WERI-Rb-1 (cell line): ENCODE data around the gene MYPOP.

ENCODE experiments used
- DNase-seq: peaks from one replicate; pipeline ENCODE4 v3.0.0-alpha.2; 2020
- H3K27ac ChIP-seq: fragments of 250-450 bp; sonication (Bioruptor Pico); 2 replicates; pipeline ENCODE4 v1.5.1; 2020; ENCODE audit warnings: mild to moderate bottlenecking, moderate library complexity
- H3K27me3 ChIP-seq: fragments of 250-450 bp; sonication (Bioruptor Pico); 2 replicates; pipeline ENCODE4 v1.5.1; 2021; ENCODE audit warnings: mild to moderate bottlenecking, low read depth, moderate library complexity; ENCODE audit not compliant: insufficient read depth, severe bottlenecking
- H3K36me3 ChIP-seq: fragments of 250-450 bp; sonication (Bioruptor Pico); 2 replicates; pipeline ENCODE4 v1.5.1; 2020; ENCODE audit warnings: mild to moderate bottlenecking, moderate library complexity
- H3K4me3 ChIP-seq: 2 replicates; pipeline ENCODE4 v1.5.1; 2011; ENCODE audit warnings: low read depth, mild to moderate bottlenecking, control low read depth, low read length
- H3K9me3 ChIP-seq: fragments of 250-450 bp; sonication (Bioruptor Pico); 2 replicates; pipeline ENCODE4 v1.5.1; 2021; ENCODE audit warnings: mild to moderate bottlenecking, moderate library complexity; ENCODE audit not compliant: severe bottlenecking
- CTCF ChIP-seq: IDR thresholded peaks from 2 replicates; pipeline ENCODE4 v1.5.1; 2011; ENCODE audit warnings: low read depth, mild to moderate bottlenecking, control low read depth, inconsistent platforms, low read length

The MYPOP gene

DNA sequence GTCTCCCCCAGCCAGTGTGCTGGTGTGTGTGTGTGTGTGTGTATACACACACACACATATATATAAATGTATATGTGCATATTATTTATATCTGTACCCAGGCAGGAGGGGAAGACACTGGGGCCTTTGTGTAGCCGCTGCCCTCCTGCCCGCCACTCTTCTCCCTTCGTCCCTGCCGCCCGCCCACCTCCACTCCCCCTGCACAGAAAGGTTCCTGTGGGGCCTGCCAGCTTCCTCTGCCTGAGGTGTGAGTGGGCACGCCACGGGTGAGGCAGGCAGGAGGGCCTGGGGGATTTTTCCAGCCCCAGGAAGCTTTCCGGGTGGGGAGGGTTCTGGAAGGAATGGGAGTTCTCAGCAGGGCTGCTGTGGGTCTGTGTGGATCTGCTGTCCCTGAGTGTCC lies 23.4 kb downstream of the MYPOP start:
- H3K27me3 ChIP-seq = no peaks in the 10 kb centered on the region
- no peak for TF ChIP-seq CTCF
- H3K4me3 ChIP-seq = no peak overlapping the region
- no peak for DNase-seq
- H3K27ac ChIP-seq = no peak overlapping the region
- H3K36me3 ChIP-seq = peaks cover 8% of the 10 kb centered on the region
- H3K9me3 ChIP-seq = no peaks in the 10 kb centered on the region

- TF ChIP-seq CTCF = no peak
- H3K4me3 ChIP-seq = no peak overlapping the region
- no peak for DNase-seq
- H3K9me3 ChIP-seq = no peaks in the 10 kb centered on the region
- H3K27ac ChIP-seq = no peak overlapping the region
- H3K27me3 ChIP-seq = no peaks in the 10 kb centered on the region
- peaks cover 3% of the 10 kb centered on the region for H3K36me3 ChIP-seq
Observed at GRCh38 chr19:45878043-45878794, 24.2 kb downstream of the MYPOP start.

DNA sequence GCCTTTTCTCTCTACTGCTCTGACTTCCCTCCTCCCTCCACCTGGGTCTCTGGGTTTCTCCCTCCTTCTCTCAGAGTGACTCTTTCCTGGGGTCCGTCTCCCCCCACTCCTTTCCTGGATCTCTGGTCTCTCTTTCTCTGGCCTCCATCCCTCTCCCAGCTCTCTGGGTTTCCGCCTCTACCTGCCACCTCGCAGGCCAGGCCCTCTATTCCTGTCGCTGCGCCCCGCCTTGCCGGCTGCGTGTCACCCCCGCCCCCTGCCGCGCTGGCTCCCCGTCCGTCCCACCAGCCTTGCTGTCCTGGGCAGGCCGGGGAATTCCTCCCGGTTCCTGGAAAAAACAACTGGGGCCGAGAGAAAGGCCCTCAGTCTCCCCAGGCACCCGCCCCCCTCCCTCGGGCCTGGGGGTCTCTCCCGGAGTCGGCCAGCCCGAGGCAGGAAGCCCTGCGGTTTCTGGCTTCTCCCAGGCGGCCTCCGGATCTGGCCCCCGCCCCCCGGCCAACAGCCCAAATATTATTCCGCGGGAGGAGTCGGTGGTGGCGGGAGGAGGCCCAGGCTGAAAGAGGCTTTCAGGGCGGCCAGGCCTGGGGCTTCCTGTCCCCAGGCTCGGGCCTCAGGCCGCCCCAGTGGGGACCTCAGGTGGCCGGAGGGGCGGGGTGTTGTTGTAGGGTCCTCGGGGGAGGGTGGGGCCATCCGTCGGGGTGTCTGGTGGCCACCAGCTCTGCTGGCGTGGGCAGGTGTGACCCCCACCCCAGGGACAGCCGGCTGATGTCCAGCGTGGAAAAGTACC lies 25.8 kb downstream of the MYPOP start:
- Histone ChIP-seq H3K9me3 (no peaks in the 10 kb centered on the region), H3K27me3 (no peaks in the 10 kb centered on the region), H3K27ac (no peak overlapping the region), H3K36me3 (no peaks in the 10 kb centered on the region; the same call in 1 of the 2 replicates), H3K4me3 (no peak overlapping the region)
- DNase-seq = no peak
- TF ChIP-seq CTCF = no peak

- no peak overlapping the region for H3K27ac ChIP-seq
- no peaks in the 10 kb centered on the region for H3K27me3 ChIP-seq
- DNase-seq = no peak
- no peaks in the 10 kb centered on the region for H3K9me3 ChIP-seq
- TF ChIP-seq CTCF = no peak
- no peak overlapping the region for H3K4me3 ChIP-seq
- H3K36me3 ChIP-seq = no peaks in the 10 kb centered on the region; the same call in 1 of the 2 replicates
Observed at GRCh38 chr19:45876161-45876410, 26.3 kb downstream of the MYPOP start.

DNA sequence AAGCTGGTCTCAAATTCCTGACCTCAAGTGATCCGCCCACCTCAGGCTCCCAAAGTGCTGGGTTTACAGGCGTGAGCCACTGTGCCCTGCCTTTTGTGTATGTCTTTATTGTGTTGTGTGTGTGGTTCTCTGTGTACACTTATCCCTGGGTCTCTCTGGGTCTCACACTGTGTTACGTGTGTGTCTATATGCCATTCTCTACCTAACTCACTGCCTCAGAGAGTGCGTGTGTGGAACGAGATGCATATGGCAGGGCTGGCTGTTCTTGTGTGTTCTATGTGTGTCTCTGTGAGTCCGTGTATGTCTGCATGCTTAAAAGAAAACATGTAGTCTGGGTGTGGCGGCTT lies 27.8 kb downstream of the MYPOP start:
- DNase-seq = no peak
- H3K4me3 ChIP-seq = no peak overlapping the region
- H3K36me3 ChIP-seq = no peaks in the 10 kb centered on the region; the same call in 1 of the 2 replicates
- no peak overlapping the region for H3K27ac ChIP-seq
- no peak for TF ChIP-seq CTCF
- no peaks in the 10 kb centered on the region for H3K9me3 ChIP-seq
- no peaks in the 10 kb centered on the region for H3K27me3 ChIP-seq
